OCI-LY7 (cell line): ENCODE measurements around the gene FUCA2. TPM values are rescaled to one million over a fixed set of nuclear protein-coding genes. Genes with fewer than 3 reads are reported as not detected.
"Not testable (repeated sequence)": the region's sequence is repeated elsewhere in the genome, so short reads cannot be mapped to it uniquely, and the experiment has no call there.

Experiments
- BruUV-seq: library from RNA; stranded (reverse); fragments of 400-500 nt; replicated peaks from 2 replicates; lab custom pipeline; 2021; lab: Mats Ljungman, UMichigan
- CTCF ChIA-PET: fragments of 300-600 bp; sonication (Branson Sonifier 250); formaldehyde crosslinking; loops from one replicate; lab custom pipeline; 2022; ENCODE audit warnings: antibody characterized with exemption; ENCODE audit not compliant: unreplicated experiment; lab: Charles Lee
- POLR2A ChIA-PET: fragments of 300-600 bp; sonication (Branson Sonifier 250); formaldehyde crosslinking; loops from one replicate; lab custom pipeline; 2022; ENCODE audit warnings: antibody characterized with exemption; lab: Charles Lee
- DNase-seq: peaks from one replicate; pipeline ENCODE4 v3.0.0-alpha.2; 2015; ENCODE audit warnings: low spot score
- H2AFZ ChIP-seq: fragments of 200-600 bp; sonication (generic), shearing (Covaris generic); 2 replicates; pipeline ENCODE4 v1.6.1; 2014; ENCODE audit warnings: mild to moderate bottlenecking, antibody characterized with exemption, low read length, moderate library complexity
- H3K27ac ChIP-seq: fragments of 200-600 bp; sonication (generic); 2 replicates; pipeline ENCODE4 v1.5.1; 2014; ENCODE audit warnings: mixed run types, low read depth, mild to moderate bottlenecking, moderate library complexity, low read length, inconsistent platforms; ENCODE audit not compliant: poor library complexity, severe bottlenecking
- H3K36me3 ChIP-seq: fragments of 200-600 bp; sonication (generic); 2 replicates; pipeline ENCODE4 v1.6.1; 2014; ENCODE audit warnings: mild to moderate bottlenecking, antibody characterized with exemption, low read length, moderate library complexity, mixed read lengths; ENCODE audit not compliant: insufficient read depth
- H3K4me1 ChIP-seq: fragments of 200-600 bp; sonication (generic); 2 replicates; pipeline ENCODE4 v1.5.1; 2014; ENCODE audit warnings: mild to moderate bottlenecking, low read length; ENCODE audit not compliant: insufficient read depth, poor library complexity, severe bottlenecking
- H3K4me2 ChIP-seq: fragments of 200-600 bp; sonication (generic); 2 replicates; pipeline ENCODE4 v1.6.1; 2014; ENCODE audit warnings: mild to moderate bottlenecking, low read length
- H3K4me3 ChIP-seq: fragments of 200-600 bp; sonication (generic); 2 replicates; pipeline ENCODE4 v1.5.1; 2014; ENCODE audit warnings: mild to moderate bottlenecking, low read depth, low read length; ENCODE audit not compliant: poor library complexity, severe bottlenecking
- H3K79me2 ChIP-seq: fragments of 200-600 bp; sonication (generic); 2 replicates; pipeline ENCODE4 v1.6.1; 2016; ENCODE audit warnings: low read depth, mild to moderate bottlenecking, low read length, moderate library complexity, mixed read lengths; ENCODE audit not compliant: insufficient read depth
- H3K9me2 ChIP-seq: fragments of 200-600 bp; sonication (generic); 2 replicates; pipeline ENCODE4 v1.6.1; 2016; ENCODE audit warnings: mild to moderate bottlenecking, low read length, mixed read lengths; ENCODE audit not compliant: insufficient read depth
- H3K9me3 ChIP-seq: fragments of 200-600 bp; sonication (generic); 2 replicates; pipeline ENCODE4 v1.6.1; 2014; ENCODE audit warnings: mild to moderate bottlenecking, mixed run types, low read length, mixed read lengths
- H4K20me1 ChIP-seq: fragments of 200-600 bp; sonication (generic); 2 replicates; pipeline ENCODE4 v1.6.1; 2014; ENCODE audit warnings: mild to moderate bottlenecking, antibody characterized with exemption, low read length, moderate library complexity, mixed read lengths; ENCODE audit not compliant: insufficient read depth
- EZH2phosphoT487 ChIP-seq: fragments of 200-600 bp; sonication (generic); IDR thresholded peaks from 2 replicates; pipeline ENCODE4 v1.6.1; 2018; ENCODE audit warnings: low read depth, borderline replicate concordance, mild to moderate bottlenecking, mixed run types, antibody characterized with exemption, low read length, moderate library complexity, mixed read lengths
- intact Hi-C: fragments of 100-400 bp; cut with micrococcal nuclease; formaldehyde crosslinking; loops from one replicate; pipeline ENCODE4 v1.10.0; 2022; ENCODE audit not compliant: unreplicated experiment
- total RNA-seq, 2 experiments: library from RNA; depleted of rRNA in 1 of 2; stranded (reverse); fragments of >200 nt in 1 of 2; shearing (Covaris generic) in 1 of 2; gene quantifications; 2 replicates each; pipeline ENCODE4 v1.2.3, GENCODE V29; 2014 to 2022
- TF ChIP-seq, protein P1 (sequence below): fragments of 200-600 bp; sonication (generic); conservative IDR thresholded peaks from 2 replicates; pipeline ENCODE4 v1.5.1; 2014; ENCODE audit warnings: mild to moderate bottlenecking, antibody characterized with exemption, low read length, moderate library complexity, mixed read lengths

Gene FUCA2
- total RNA-seq, 2 experiments from 2014 or later, result not detected

GRCh38 chr6:143478479-143479062 lies 32.9 kb downstream of the FUCA2 start:
- peaks cover 6% of the 10 kb centered on the region; the same call in 1 of the 2 replicates for H3K9me2 ChIP-seq
- no peaks in the 10 kb centered on the region for H3K9me3 ChIP-seq
- CTCF ChIA-PET, result no interaction called here
- POLR2A ChIA-PET, result interaction anchor here (0.6 to 0.8 kb wide), 3 partner anchors 31 to 126 kb away, joined by 3 to 4 read pairs (median 3); no protein-coding TSS in a partner anchor
- BruUV-seq, result no TSS peak
- H3K36me3 ChIP-seq, result peaks cover 61% of the 10 kb centered on the region
- TF ChIP-seq EZH2phosphoT487, result no peak
- TF ChIP-seq, protein P1, sequence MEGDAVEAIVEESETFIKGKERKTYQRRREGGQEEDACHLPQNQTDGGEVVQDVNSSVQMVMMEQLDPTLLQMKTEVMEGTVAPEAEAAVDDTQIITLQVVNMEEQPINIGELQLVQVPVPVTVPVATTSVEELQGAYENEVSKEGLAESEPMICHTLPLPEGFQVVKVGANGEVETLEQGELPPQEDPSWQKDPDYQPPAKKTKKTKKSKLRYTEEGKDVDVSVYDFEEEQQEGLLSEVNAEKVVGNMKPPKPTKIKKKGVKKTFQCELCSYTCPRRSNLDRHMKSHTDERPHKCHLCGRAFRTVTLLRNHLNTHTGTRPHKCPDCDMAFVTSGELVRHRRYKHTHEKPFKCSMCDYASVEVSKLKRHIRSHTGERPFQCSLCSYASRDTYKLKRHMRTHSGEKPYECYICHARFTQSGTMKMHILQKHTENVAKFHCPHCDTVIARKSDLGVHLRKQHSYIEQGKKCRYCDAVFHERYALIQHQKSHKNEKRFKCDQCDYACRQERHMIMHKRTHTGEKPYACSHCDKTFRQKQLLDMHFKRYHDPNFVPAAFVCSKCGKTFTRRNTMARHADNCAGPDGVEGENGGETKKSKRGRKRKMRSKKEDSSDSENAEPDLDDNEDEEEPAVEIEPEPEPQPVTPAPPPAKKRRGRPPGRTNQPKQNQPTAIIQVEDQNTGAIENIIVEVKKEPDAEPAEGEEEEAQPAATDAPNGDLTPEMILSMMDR, result no peak
- no peak overlapping the region for H3K4me2 ChIP-seq
- H3K4me1 ChIP-seq, result no peaks in the 10 kb centered on the region
- H3K79me2 ChIP-seq, result no peaks in the 10 kb centered on the region
- no peak overlapping the region for H3K4me3 ChIP-seq
- H3K27ac ChIP-seq, result no peak overlapping the region
- DNase-seq, result no peak
- intact Hi-C loops, result no loop called here
- H2AFZ ChIP-seq, result no peak overlapping the region
- no peaks in the 10 kb centered on the region for H4K20me1 ChIP-seq

DNA sequence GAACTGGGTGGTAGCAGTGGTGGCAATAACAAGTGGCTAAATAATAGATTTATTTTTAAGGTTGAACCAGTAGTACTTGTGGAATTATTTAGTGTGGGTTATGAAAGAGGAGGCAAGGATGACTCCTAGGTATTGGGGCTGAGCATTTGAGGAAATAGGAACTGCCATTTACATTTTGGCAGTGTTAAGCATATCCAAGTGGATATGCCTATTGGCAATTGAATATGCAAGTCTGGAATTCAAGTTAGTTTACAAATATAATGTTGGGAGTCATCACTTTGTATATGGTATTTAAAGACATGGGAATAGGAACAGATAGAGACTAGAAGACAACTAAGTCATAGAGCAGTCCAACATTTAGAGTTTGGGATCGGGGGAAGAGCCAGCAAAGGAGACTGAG lies 35.0 kb downstream of the FUCA2 start:
- Histone ChIP-seq H3K4me2 (no peak overlapping the region), H3K36me3 (peaks cover 80% of the 10 kb centered on the region), H2AFZ (no peak overlapping the region), H3K9me2 (peaks cover 6% of the 10 kb centered on the region; the same call in 1 of the 2 replicates), H3K79me2 (no peaks in the 10 kb centered on the region), H4K20me1 (no peaks in the 10 kb centered on the region), H3K27ac (no peak overlapping the region), H3K9me3 (no peaks in the 10 kb centered on the region), H3K4me3 (no peak overlapping the region), H3K4me1 (no peaks in the 10 kb centered on the region)
- DNase-seq, result no peak
- BruUV-seq, result no TSS peak
- CTCF ChIA-PET, result interaction anchor here (0.6 kb wide), 1 partner anchor 273 kb away, joined by 3 read pairs; no protein-coding TSS in a partner anchor
- POLR2A ChIA-PET, result no interaction called here
- intact Hi-C loops, result no loop called here
- TF ChIP-seq EZH2phosphoT487, result no peak
- TF ChIP-seq, protein P1, result no peak

GRCh38 chr6:143471822-143472221 lies 39.7 kb downstream of the FUCA2 start:
- POLR2A ChIA-PET, result no interaction called here
- Histone ChIP-seq H3K4me2 (no peak overlapping the region), H3K4me1 (no peaks in the 10 kb centered on the region), H3K79me2 (no peaks in the 10 kb centered on the region), H3K9me2 (no peaks in the 10 kb centered on the region), H3K9me3 (no peaks in the 10 kb centered on the region), H4K20me1 (no peaks in the 10 kb centered on the region), H3K36me3 (peaks cover 50% of the 10 kb centered on the region), H3K4me3 (no peak overlapping the region), H3K27ac (no peak overlapping the region), H2AFZ (no peak overlapping the region)
- no peak for DNase-seq
- intact Hi-C loops, result no loop called here
- CTCF ChIA-PET, result no interaction called here
- TF ChIP-seq EZH2phosphoT487, result no peak
- TF ChIP-seq, protein P1, result no peak
- no TSS peak for BruUV-seq

DNA sequence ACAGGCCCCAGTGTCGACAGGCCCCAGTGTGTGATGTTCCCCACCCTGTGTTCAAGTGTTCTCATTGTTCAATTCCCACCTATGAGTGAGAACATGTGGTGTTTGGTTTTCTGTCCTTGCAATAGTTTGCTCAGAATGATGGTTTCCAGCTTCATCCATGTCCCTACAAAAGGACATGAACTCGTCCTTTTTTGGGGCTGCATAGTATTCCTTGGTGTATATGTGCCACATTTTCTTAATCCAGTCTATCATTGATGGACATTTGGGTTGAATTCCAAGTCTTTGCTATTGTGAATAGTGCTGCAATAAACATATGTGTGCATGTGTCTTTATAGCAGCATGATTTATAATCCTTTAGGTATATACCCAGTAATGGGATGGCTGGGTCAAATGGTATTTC lies 42.7 kb downstream of the FUCA2 start:
- H3K4me3 ChIP-seq, H3K27ac ChIP-seq, H4K20me1 ChIP-seq, H3K9me2 ChIP-seq, intact Hi-C loops, H3K4me1 ChIP-seq, H2AFZ ChIP-seq, DNase-seq, H3K79me2 ChIP-seq, CTCF ChIA-PET, H3K4me2 ChIP-seq, H3K9me3 ChIP-seq, BruUV-seq: not testable (repeated sequence)
- POLR2A ChIA-PET, result interaction anchor here (0.8 kb wide), 1 partner anchor 920 kb away, joined by 4 read pairs; no protein-coding TSS in a partner anchor
- H3K36me3 ChIP-seq, result peaks cover 43% of the 10 kb centered on the region
